ENCODE results near the gene MDH1B.
"Not testable (repeated sequence)": the region's sequence is repeated elsewhere in the genome, so short reads cannot be mapped to it uniquely, and the experiment has no call there.

Gene MDH1B

GRCh38 chr2:206766057-206766930 is 1.2 kb upstream of the MDH1B start:
- DNase-seq = no peak

- DNase-seq = no peak
Measured at GRCh38 chr2:206764673-206765241, 371 bp downstream of the MDH1B start.

DNA sequence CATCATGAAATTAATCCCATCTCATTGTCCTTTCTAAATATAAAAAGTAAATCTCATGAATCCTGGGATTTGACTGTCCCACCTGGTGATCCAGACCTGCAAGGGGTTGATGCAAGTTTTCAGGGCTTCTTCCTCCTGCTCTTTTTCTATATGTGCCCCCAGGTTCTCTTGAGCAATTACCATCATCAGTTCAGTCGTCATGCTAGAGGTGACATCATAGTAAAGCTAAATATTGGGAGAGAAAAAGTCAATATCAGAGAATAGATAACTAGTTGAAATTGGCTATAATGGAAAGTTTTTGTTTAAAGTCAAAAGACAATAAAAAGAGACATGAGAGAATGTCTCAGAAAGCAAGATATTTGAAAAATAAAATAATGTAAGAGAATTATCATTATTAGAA is 8.3 kb downstream of the MDH1B start:
- no peak for DNase-seq

DNA sequence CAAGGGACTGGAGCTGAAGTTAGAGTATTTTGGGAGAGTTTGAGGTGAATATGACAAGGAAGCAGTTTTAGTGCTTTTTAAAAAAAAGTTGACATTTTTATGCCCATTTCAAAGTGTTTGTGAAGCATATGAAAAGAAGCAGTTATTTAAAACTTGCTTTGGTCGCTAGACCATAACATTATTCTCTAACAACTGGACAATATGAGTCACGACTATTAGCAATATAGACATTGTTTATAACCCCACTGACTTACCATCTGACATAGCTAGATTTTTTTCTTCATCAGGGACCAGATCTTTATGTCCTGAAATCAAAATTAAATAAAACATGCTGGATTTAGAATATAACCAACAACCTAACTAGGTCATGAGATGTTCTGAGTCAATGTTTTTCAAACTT is 24.3 kb downstream of the MDH1B start:
- DNase-seq = no peak

DNA sequence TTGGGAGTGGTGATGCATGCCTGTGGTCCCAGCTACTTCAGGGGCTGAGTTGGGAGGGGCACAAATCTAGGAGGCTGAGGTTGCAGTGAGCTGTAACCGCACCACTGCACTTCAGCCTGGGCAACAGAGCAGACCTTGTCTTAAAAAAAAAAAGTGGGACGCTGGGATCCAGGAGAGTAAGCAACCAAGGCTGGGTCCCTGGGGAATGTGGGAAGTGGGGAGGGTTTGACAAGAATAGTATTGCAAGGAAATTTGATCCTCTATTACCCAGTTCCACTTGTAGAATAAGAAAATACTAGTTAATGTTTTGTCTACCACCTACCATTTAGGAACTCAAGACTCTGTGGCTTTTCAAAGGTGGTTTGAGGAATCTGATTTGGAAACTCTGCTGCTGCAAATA is 25.9 kb downstream of the MDH1B start:
- no peak for DNase-seq

DNA sequence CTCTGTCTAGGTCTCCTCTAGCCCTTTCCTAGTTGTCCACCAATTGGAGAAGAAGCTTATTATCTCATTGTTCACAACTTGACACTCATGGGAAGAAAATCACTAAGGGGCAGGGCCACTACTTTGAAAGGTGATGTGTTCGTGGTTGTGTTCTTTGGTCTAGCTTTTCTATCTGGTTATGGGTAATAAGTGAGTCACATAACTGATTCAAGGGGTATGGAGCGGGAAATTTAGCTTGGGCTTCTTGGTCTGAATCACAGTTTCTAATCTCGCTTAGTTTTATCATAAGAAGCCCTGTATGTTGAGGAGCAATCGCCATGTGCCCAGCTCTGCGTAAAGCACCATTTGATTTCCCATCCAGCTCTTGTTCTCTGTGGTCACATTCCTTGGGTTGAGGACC is 28.2 kb downstream of the MDH1B start:
- DNase-seq = no peak

DNA sequence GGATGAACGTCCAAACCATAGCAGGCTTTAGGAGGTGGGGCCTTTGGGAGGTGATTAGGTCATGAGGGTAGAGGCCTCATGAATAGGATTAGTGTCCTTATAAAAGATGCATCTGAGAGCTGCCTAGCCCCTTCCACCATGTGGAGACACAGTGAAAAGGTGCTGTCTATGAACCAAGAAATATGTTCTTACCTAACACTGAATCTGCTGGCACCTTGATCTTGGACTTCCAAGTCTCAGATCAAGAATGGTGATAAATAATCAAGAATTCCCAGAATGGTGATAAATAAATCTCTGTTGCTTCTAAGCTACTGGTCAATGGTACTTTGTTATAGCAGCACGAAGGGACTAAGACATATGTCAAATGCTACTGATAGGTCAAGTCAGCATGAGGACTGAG is 31.8 kb downstream of the MDH1B start:
- DNase-seq = no peak

DNA sequence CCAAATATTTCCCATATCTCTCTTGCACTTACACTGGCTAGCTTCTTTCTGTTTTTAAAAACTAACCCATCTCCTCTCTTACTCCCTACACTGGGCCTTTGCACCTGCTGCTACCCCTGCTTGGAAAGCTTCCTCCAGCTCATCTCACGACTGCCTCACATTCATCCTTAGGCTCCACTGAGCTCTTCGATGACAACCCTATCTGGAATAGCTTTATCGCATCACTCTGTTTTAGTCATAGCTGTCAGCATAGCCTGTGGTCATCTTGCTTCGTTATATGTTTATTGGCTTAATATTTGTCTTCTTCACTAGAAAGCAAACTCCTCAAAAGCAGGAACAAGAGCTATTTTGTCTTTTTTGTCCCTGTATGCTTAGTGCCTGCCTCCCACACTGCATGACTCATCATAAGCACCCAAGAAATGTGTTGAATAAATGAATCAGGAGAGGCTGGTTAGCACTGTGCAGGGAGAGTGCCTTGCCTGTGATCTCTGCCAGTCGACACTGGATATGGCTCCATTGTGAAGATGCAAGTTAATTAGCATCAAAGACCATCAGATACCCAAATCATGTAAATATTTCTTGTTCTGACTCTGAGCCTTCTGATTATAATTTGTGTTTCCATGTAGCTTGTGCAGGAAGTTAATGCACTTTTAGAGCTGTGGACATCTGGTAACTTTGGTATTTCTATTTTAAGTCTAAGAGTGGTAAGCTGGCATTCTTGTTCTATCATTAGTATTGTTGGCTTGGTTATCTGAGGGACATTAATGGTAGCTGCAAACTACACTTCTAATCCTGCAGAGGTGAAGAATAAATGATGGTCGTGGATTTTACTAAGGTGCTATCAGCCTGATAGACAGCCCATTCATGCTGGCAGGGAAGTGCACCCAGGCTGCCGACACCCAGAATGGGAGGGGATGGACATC is 36.6 kb downstream of the MDH1B start:
- DNase-seq = no peak

- no peak for DNase-seq
Measured at GRCh38 chr2:206727287-206727686, 37.8 kb downstream of the MDH1B start.

DNA sequence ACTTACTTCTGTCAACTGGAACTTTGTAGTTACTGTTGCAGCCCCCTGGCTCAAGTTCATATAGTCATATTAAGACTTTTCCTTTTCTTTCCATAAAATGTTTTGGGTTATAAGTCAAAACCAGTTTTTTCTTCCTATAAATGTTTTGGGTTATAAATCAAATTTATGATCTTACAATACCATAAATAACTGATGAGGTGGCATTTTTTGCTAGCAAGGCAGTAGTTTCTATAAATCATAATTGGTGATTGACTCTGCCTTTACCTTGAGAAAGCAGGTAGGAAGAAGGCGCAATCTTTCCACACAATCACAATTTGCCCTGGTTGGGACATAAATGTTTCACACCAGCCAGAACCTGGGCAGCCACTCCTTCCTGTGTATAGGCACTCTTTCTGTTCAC is 41.8 kb downstream of the MDH1B start:
- DNase-seq = no peak

GRCh38 chr2:206721256-206721920 is 43.7 kb downstream of the MDH1B start:
- DNase-seq = no peak

DNA sequence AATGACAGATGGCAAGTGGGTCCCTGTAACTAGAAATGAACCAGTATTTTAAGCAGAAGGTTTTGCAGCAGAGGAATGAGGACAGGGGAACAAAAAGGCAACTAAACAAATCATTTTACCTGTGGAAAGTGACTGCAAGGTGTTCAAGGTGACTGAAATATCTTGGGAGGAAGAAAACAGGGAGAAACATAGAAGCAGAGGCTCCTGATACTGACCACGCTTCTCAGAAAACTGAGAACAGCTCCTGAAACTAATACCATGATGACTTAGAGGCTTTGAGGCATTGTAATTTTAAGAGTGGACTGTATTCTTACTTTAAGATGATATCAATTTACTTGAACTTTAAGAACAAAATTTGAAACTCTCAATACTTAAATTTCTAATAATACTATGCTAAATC is 46.8 kb downstream of the MDH1B start, which contains the start of gene DYTN:
Gene DYTN, minus strand, starts transcription at position 101 of the 400 bp plus-strand sequence. CDS start 117 bp downstream, outside the sequence.
- no peak for DNase-seq

DNA sequence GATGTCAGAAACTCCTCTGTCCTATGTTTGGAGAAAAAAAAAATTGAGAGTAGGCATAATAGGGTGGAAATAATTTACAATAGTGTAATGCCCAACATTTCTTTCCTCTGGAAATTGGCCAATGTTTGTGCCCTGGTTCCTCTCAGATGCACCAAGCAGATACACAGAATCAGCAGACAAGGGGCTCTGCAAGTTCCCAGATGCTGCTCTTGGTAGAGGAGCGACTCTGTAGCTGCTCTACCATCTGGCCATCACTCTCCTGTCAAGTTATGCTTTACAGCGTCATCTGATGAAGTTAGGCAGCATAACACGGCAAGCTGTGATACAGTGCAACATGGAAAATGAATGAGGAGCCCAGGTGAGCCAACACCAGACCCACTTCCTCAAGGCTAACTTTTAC is 48.5 kb downstream of the MDH1B start:
- no peak for DNase-seq

- not testable (repeated sequence) for DNase-seq
Measured at GRCh38 chr2:206715183-206715582, 49.9 kb downstream of the MDH1B start.

DNA sequence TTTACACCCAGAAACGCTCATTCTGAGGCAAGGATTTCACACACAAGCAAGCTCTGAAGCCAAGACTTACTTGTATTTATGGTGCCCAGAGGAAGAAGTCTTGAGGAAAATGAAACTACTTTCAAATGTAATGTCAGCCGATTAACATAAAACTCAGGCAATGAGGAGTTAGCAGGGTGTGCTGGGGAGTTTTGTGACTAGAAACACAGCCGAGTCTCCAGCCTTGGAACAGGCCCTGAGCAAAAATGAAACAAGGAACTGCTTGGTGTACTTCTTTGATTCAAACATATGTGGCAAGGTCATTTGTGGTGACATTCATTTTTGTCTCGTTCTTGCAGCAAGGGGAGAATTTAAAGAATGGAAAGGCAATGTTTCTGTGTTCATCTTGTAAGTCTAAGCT is 51.4 kb downstream of the MDH1B start:
- DNase-seq = no peak

DNA sequence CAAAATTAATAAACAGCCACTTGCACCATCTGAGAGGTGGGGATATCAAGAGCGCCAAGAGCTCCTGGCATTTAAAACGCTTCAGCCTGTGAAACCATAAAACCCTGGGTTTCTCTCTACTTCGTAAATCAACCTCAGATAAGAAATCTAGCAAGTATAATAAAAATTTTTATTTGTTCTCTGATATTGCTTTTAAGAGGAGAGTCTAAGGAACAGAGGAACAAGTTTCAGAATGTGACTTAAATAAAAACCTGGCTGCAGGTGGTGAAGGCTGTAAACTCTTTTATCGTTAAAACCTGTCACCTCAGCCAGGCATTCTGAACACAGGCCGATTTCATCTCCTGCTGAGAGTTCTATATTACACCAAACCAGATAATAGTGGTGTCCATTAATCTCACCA is 56.8 kb downstream of the MDH1B start:
- DNase-seq = no peak

DNA sequence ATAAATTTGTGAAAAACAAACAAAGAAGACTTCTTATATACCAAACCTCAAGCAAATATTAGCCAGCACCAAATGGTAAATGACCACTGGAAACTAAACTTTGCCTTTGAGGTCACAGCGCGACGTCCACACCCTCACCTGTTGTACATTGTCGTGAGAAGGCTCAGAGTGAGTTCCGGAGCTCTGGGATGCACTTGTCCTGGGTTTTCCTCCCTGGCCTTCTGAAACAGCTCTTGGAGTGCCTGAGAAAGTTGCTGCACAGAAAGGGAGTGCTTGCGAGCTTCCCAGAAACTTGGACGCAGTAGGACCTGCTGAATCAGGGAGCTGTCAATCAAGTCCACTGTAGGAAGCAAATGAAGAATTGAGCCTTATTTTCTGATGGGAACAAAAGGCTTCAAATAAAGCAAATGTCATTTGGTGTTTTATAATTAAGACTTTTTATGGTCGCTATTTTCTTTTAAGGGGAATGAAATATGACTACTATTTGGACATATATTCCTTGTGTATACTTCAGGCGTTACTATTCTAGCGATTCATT is 57.9 kb downstream of the MDH1B start:
- no peak for DNase-seq

DNA sequence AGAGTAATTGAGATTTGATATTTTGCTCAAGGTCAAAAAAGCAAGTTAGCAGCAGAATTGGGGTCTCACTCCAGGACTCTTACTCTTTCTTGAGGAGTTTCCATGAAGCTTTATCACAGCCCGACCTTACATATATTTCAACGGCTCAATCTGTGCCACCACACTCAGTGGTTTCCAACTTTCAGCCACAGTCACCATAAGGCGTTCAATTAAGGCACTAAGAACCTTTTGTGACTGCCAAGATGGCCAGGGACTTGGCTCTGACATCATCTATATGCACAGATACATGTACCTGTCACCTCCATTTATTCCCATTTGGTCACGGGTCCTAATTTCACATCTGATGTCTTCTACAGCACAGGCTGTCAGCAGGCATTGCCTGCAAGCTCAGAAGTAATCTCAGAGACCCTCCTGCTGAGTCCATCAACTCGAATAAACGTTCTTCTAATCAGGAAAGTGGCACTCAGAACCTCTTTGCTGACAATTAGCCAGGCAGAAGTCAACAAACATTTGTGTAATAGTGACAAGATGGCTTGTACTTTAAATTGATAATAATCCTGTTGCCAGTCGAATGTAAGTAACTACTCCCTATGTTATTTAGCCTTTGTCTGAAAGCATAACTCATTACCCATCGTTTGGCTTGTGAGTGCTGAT is 63.0 kb downstream of the MDH1B start:
- no peak for DNase-seq

- no peak for DNase-seq
Measured at GRCh38 chr2:206700156-206700555, 65.0 kb downstream of the MDH1B start.

- no peak for DNase-seq
Measured at GRCh38 chr2:206698811-206699210, 66.3 kb downstream of the MDH1B start.

DNA sequence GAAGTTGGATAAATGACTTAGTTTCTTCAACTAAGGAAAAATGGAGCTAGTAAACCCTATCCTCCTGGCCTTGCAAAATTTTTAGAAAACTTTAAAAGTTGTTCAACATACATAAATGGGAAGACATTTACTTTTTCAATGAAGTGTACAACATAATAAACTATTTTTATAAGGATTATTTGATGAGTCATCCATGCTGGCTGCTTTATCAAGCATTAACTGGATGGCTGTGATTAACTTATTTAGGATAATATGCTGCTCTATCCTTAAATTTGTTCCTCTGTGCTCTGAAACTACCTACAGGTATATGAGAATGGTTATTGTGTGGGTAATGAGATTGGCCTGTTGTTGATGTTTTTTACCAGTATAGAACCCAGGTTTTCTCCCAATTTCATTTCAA is 68.2 kb downstream of the MDH1B start:
- no peak for DNase-seq

Data from right hindlimb (tissue), 1 donor.